ENCODE results near the gene MUC20.
"Not testable (repeated sequence)": the region's sequence is repeated elsewhere in the genome, so short reads cannot be mapped to it uniquely, and the experiment has no call there.

MUC20 gene

DNA sequence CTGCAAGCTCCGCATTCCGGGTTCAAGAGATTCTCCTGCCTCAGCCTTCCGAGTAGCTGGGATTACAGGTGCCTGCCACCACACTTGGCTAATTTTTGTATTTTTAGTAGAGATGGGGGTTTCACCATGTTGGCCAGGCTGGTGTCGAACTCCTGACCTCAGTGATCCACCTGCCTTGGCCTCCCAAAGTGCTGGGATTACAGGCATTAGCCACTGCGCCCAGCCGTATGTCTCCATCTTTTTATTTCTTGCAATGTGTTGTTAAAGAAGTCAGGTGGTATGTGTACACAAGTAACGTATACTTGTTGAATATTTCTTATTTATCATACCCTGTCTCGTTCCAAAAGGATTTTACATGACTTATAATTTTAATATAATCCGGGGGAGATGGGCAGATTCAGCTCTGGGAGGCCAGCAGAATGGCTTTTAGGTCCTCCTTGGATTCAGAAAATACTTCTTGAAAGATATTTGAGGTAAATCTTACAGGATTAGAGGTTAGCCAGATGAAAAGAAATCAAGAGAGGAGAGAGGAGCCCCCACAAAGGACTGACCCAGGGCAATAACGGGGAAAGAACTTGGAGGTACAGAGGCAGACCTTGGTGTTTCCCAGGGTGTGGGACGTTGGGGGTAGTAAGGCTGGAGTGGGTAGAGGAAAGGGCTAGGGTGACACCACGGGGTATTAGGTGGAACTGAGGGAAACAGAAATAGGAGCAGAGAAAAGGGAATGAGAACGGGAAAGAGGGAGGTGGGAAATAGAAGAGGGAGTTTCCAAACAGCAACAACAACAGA, 27.2 kb upstream of the MUC20 start:
- no peak for DNase-seq (ENCODE audit: low spot score)

DNA sequence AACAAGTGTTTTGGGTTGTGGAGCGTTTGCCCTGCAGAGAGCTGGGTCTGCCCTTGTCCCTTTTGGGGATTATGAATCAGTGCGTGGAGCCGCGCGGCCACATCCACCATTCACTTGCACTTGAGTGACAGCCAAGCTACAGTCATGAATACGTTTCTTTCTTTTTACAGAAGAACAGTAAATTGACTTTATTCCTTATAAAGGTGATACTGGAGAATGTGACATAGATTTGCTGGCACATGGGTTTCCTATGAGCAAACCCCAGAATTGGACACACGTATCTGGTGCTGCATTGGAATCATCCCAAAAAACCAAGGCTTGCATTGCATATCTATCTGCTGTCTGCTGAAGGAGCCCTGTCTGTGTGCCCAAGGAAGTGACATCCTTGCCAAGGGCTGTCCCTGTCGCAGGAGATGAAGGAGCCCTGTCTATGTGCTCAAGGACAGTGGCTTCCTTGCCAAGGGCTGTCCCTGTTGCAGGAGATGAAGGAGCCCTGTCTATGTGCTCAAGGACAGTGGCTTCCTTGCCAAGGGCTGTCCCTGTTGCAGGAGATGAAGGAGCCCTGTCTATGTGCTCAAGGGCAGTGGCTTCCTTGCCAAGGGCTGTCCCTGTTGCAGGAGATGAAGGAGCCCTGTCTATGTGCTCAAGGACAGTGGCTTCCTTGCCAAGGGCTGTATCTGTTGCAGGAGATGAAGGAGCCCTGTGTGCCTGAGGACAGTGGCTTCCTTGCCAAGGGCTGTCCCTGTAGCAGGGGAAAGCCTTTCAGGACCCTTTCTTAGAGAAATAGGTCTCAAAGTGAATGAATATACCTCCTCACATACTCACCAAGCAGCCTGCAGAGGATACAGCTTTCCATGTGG, 26.3 kb upstream of the MUC20 start:
- not testable (repeated sequence) for DNase-seq (ENCODE audit: low spot score)

DNA sequence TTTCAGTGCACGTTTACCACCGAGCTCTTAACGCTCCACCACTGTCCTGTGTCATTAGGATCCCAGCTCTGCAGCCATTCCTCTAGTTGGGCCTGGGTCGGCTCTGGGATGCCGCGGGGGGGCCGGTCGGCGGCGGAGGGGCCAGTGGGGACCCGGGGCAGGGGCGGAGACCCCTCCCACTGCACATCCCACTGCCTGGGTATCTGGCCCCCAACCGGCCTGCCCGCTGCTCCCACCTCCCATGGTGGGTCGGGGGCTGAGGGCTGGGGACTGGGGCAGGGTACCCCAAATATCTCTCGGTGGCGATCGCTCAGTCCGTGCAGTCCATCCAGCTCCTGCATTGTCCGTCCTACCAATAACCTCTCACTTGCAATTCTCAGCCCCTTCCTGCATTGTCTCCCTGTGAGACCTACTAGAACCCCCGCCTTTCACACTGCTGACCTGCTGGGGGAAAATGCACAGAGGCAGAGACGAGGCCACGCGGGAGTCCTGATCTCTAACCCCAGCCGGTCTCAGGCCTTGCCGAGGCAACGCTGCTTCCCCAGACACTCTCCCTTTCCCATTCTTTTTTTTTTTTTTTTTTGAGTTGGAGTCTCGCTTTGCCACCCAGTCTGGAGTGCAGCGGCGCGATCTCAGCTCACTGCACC, 24.0 kb upstream of the MUC20 start:
- DNase-seq (ENCODE audit: low spot score), result peak; percentile 39

DNA sequence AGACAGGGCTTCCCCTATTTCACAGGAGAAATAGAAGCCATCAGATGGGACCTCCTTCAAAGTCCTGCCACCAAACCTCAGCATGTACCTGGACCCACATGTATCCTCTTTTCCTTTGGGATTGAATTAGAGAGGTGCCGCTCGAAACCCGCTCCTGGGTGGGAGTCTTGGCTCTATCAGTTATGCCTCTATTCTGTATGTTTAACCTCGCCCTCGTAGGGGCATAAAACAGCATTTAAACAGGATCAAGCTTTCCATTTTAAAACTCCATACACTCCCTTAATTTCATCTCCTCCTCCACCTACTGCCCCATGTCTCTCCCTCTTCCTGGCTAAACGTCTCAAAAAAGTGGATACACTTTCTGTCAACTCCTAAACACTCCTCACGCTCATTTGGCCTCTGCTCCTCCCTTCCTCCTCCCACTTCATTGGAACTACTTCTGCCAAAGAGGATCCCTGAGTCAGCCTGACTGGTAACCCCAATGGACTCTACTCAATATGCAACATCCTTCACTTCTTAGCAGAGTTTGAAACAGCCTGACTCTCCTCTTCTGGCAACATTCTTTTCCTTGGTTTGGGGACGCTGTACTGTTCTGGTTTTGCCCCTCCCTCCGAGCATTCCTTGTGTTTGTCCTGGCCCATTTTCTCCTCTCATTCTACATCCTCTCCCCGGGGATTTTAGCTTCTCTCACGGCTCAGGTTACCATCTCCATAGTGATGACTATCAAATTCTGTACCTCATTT, 23.0 kb upstream of the MUC20 start:
- DNase-seq (ENCODE audit: low spot score), result peak; percentile 82

DNA sequence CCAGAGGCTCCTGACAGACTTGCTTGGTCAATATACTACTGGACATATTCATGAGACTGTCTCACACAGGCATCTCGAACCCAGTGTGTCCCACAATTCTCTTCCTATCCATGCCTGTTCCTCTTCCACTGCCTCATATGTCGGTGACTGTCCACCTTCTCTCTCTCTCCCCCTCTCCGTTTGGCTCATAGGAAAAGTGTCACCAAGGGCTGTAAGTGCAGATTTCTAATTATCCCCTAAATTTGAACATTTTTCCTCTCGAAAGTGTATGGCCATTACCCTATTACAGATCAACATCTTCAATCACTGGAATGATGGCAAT, 22.5 kb upstream of the MUC20 start:
- DNase-seq (ENCODE audit: low spot score), result no peak

DNA sequence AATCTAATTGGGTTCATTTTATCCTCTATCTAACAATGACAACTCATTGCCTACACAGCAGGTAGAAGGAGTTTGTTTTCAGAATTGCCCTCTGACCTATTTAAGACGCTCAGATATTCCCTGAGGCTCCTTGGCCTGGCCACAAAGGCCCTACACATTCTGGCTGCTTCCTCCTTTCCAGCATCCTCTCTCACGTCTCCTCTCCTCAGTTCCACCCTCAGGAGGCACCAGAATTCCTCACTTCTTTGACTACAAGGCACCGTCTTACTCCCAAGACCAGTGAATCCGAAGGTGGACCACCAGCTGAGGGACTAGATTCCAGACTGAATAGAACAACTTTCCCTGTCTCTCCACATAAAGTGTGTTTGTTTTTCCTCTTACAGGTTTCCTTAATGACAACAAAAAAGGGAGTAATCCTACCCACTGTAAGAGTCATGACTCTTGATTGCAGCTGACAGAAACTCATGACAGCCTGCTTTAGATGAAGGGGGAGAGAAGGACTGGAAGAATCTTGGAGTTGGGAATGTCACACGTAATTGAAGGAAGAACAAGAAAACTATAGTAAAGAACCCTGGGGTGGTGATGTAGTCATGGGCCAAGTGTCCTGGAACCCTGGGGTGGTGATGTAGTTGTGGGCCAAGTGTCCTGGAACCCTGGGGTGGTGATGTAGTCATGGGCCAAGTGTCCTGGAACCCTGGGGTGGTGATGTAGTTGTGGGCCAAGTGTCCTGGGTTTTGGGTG, 22.0 kb upstream of the MUC20 start:
- DNase-seq (ENCODE audit: low spot score), result no peak

DNA sequence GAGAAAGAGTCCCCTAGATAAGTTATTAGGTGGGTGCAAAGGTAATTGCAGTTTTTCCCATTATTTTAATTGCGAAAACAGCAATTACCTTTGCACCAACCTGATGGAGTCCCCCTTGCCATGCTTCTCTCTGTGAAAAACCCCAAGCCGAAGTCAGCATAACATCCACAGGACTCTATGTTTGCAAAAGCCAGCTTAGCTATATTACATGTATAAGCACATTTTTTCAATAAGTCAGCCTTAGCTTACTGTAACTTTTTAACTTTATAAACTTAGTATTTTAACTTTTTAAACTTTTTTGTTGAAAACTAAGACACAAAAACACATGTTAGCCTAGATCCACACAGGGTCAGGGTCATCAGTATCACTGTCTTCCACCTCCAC, 21.4 kb upstream of the MUC20 start:
- no peak for DNase-seq (ENCODE audit: low spot score)

DNA sequence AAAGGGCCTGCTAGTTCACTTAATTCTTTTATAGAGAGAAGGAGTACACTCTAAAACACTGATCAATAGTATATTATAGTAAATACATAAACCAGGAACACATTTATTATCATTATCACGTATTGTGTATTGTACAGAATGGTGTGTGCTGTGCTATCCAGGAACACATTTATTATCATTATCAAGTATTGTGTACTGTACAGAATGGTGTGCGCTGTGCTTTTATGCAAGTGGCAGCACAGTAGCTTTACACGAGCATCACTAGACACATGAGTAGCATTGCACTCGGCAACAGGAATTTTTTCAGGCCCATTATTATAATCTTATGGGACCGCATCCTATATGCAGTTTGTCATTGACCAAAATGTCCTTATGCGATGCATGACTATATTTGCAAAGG, 20.9 kb upstream of the MUC20 start:
- no peak for DNase-seq (ENCODE audit: low spot score)

DNA sequence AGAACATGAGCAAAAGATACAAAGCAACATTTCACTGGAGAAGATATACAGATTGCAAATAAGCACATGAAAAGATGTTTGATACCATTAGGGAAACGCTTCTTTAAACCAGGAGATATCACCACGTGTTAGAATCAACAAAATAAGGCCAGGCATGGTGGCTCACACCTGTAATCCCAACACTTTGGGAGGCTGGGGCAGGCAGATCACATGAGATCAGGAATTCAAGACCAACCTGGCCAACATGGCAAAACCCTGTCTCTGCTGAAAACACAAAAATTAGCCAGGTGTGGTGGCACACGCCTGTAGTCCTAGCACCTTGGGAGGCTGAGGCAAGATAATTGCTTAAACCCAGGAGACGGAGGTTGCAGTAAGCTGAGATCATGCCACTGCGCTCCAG, 20.5 kb upstream of the MUC20 start:
- no peak for DNase-seq (ENCODE audit: low spot score)

DNA sequence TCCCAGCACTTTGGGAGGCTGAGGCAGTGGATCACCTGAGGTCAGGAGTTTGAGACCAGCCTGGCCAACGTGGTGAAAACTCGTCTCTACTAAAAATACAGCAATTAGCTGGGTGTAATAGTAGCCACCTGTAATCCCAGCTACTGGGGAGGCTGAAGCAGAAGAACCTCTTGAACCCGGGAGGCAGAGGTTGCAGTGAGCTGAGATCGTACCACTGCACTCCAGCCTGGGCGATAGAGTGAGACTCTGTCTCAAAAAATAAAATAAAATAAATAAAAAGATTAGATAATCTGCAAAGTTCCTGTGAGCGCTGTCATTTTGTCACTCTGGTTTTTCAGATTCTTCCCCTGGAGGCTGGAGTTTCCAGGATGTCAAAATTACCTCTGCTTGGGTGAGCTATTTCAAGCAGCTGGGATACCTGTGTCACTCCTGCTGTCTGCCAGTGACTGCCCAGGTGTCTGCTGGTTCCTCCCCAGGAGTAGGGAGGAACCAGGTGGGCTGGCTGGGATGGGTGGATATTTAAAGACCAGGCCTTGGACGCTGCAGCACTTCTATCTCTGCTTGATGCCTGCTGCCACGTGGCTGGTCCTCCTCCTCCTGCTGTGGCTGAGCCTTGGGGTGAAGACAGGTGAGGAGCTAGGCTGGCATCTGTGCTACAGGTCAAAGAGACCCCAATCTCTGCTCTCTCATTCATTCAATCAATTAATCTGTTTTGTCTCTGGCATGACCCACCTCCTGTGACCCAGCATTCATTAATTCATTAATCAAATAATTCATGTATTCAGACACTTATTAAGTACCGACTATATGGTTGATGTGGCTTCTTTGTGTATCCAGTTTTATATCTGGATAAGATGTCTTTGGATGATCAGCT, 19.5 kb upstream of the MUC20 start:
- DNase-seq (ENCODE audit: low spot score), result no peak

DNA sequence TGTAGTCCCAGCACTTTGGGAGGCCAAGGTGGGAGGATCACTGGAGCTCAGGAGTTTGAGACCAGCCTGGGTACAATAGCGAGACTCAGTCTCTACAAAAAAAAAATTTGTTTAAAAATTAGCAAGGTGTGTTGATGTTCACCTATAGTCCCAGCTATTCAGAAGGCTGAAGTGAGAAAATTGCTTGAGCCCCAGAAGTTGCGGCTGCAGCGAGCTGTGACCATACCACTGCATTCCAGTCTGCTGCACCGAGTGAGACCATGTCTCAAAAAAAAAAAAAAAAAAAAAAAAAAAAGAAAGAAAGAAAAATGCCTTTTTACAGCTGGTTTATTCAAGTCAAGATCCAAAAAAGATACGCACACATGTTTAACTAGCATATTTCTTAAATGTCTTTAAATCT, 17.0 kb upstream of the MUC20 start:
- no peak for DNase-seq (ENCODE audit: low spot score)

DNA sequence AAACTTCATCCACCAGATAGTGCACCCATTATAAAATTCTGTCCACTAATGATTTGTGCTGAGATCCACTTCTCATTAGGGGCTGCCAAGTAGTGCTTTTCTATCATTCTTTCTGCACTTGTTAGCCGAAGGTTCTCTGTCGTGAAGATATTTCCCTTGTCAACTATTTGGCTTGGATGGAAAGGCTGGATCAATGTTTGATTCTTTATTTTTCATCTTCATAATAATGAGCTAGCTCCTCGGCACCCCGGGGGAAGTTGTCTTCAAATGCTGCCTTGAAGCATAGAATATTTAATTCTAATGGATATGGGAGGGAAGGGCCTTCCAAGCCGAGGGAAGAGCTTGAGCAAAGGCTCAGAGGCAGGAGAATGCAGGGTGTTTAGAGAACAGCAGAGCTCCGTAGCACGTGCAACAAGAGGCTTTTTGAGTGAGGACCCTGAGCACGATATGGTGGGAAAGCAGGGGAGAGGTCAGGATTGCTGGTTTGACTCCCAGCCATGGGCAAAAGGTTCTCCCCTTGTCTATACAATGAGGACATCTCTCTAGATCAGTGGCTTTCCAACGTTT, 16.3 kb upstream of the MUC20 start:
- DNase-seq (ENCODE audit: low spot score), result no peak

DNA sequence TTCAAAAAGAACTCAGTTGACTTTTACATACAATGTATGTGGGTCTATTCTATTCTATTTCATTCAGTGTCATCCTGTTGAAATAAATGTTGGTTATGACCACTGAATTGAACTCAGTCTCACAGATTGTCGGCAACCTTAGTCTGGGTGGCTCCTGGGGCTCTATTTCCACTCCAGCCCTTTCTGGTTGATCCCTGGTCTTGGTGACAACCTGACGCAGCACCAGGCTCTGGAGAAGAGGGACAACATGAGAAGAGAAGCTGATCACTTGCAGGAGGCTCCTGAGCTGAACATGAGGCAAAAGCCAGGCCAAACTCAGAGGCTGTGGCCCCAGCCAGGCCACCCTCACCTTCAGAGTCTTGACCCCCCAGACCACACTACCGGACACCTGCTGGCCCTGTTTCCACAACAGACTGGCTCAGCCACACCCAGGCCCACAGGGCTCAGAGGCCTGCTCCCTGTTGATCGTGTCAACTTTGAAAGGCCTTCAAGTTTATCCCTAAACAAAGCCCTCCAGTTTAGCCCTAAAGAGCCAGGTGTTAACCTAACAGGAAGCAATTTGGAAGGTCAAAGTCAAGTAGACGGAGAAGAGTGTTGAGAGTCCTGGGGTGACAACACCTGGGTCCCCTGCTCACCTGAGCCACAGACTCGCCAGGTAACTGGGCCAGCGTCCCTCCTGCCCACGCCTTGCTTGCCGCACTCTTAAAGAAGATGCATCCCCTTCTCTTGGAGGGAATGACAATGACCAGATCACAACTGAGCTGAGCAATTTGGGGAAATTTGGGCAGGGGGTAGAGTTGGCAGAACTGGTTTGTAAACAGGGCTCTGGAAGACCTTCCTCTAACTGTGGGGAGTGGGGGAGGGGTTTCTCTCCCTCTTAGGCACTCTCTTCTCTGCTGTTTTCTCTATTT, 15.4 kb upstream of the MUC20 start:
- DNase-seq (ENCODE audit: low spot score), result no peak

DNA sequence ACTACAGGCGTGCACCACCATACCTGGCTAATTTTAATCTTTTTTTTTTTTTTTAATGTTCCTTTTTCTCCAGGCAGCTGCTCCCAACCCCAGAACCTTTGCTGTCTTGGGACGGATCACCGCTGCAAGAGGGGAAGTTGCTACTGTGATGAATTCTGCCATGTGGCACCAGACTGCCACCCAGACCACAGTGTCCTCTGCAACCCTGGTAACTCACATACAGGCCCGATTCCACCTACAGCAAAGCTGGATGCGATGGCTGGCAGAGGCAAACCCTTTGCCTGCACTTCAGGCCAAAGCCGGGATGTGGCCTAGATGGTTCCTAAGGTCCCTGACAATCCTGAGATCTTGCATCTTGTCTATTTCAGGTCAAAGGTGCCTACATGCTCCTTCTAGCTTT, 12.7 kb upstream of the MUC20 start:
- no peak for DNase-seq (ENCODE audit: low spot score)

DNA sequence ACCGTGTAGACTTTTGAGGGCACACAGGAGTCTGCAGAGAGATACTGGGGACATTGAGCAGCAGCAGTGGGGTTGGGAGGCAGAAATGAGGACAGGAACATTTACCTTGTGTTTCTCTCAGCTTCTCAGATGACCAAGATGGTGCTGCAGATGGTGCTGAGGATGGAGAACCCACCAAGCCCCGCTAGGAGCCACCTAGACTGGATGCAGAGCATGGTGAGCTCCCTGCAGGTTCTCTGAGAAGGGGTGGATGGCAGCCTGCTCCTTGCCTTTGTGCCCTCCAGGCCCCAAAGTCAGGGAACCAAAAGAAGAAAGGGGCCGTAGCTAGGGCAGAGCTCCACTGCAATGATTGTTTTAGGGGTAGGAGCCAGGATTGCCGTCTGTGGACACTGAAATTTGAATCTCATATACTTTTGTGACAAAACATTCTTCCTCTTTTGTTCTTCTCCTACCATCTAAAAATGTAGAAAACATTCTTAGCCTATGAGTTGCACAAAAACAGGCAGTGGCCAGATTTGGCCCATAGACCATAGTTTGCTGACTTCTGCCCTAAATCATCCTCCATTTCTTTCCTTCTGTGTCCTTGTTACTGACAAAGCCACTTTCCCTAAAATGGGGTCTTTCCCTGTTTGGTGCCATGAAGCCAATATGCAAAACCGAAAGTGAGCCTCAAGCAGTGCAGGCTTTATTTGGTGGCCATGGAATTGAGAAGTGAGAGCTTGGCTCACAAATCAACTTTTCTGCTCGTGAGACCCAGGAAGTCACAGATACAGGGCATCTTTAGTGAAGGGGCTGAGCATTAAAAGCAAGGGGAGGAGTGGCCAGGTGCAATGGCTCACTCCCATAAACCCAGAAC, 11.9 kb upstream of the MUC20 start:
- no peak for DNase-seq (ENCODE audit: low spot score)

DNA sequence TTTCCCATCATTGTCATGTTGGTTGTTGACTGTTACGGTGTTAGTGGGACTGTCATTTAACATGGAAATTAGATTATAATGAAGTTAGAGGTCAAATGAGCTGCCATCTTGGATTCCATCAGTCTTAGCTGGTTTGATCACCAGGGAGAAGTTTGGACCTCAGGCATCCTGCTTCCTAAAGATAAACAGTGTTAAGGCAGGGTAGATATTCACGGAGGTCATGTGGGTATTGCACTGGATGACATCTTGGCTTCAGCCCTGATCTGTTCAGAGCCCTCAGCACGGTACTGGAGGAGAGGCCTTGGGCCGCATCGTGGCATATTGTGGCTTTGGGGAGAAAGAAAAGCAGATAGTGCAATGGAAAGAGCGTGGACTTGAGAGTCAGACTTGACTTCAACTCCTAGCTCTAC, 11.1 kb upstream of the MUC20 start:
- no peak for DNase-seq (ENCODE audit: low spot score)

DNA sequence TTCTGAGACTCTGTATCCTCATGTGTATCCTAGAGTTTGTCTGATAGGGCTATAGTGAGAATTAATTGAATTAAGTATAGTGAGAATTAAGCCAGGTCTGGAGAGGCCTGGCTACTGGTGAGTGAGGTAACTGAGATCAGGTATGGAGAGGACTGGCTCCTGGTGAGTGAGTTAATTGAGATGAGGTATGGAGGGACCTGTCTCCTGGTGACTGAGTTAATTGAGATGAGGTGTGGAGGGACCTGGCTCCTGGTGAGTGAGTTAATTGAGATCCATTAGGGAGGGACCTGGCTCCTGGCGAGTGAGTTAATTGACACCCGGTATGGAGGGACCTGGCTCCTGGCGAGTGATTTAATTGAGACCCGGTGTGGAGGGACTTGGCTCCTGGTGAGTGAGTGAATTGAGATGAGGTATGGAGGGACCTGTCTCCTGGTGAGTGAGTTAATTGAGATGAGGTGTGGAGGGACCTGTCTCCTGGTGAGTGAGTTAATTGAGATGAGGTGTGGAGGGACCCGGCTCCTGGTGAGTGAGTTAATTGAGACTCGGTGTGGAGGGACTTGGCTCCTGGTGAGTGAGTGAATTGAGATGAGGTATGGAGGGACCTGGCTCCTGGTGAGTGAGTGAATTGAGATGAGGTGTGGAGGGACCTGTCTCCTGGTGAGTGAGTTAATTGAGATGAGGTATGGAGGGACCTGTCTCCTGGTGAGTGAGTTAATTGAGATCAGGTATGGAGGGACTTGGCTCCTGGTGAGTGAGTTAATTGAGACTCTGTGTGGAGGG, 10.5 kb upstream of the MUC20 start:
- not testable (repeated sequence) for DNase-seq (ENCODE audit: low spot score)

Data from iPS-NIHi11 (cell line).